Inferior parietal cortex (tissue), 1 donor: ENCODE data around the gene CPD.
A peak's percentile ranks its signal among the peaks of the same experiment; 100 is the strongest.

Experiments used
- DNase-seq: peaks from one replicate; pipeline ENCODE4 v3.0.0-alpha.2; 2016; ENCODE audit errors: extremely low spot score

Gene CPD

GRCh38 chr17:30354701-30355100 is 24.0 kb upstream of the CPD start:
- no peak for DNase-seq

- DNase-seq = no peak
Measured at GRCh38 chr17:30357476-30357875, 21.3 kb upstream of the CPD start.

- DNase-seq = no peak
Measured at GRCh38 chr17:30358055-30358760, 20.5 kb upstream of the CPD start.

GRCh38 chr17:30360086-30360808 is 18.5 kb upstream of the CPD start:
- DNase-seq = no peak

- DNase-seq = no peak
Measured at GRCh38 chr17:30361766-30362279, 16.9 kb upstream of the CPD start.

GRCh38 chr17:30363715-30364202 is 15.0 kb upstream of the CPD start:
- peak; percentile 37 for DNase-seq

- DNase-seq = peak; percentile 53
Measured at GRCh38 chr17:30366536-30366935, 12.2 kb upstream of the CPD start.

- DNase-seq = no peak
Measured at GRCh38 chr17:30368912-30369720, 9.6 kb upstream of the CPD start.

GRCh38 chr17:30369995-30370394 is 8.7 kb upstream of the CPD start:
- no peak for DNase-seq

GRCh38 chr17:30372755-30373154 is 6.0 kb upstream of the CPD start:
- no peak for DNase-seq

GRCh38 chr17:30375661-30376060 is 3.1 kb upstream of the CPD start:
- DNase-seq = no peak

GRCh38 chr17:30376621-30377452 is 1.9 kb upstream of the CPD start:
- peak; percentile 13 for DNase-seq

- no peak for DNase-seq
Measured at GRCh38 chr17:30377574-30378240, 1.0 kb upstream of the CPD start.

GRCh38 chr17:30378241-30378824 is 394 bp upstream of the CPD start:
- DNase-seq = no peak

GRCh38 chr17:30379303-30379902 is 676 bp downstream of the CPD start:
- no peak for DNase-seq

GRCh38 chr17:30379903-30380381 is 1.2 kb downstream of the CPD start:
- DNase-seq = peak; percentile 33

GRCh38 chr17:30380643-30381339 is 2.1 kb downstream of the CPD start:
- DNase-seq = peak; percentile 28

- peak; percentile 14 for DNase-seq
Measured at GRCh38 chr17:30381340-30381659, 2.6 kb downstream of the CPD start.

- no peak for DNase-seq
Measured at GRCh38 chr17:30382345-30382744, 3.6 kb downstream of the CPD start.
